LHCN-M2 (cell line): Measurements from ENCODE around the gene TMEM87B. TPM values are rescaled to one million over a fixed set of nuclear protein-coding genes. Genes with fewer than 3 reads are reported as not detected.
"Not testable (repeated sequence)": the region's sequence is repeated elsewhere in the genome, so short reads cannot be mapped to it uniquely, and the experiment has no call there.

Source experiments
- DNase-seq: peaks from one replicate; pipeline ENCODE4 v3.0.0-alpha.2; 2012; ENCODE audit warnings: low read depth
- total RNA-seq: library from RNA; depleted of rRNA; stranded (reverse); fragments of >200 nt; gene quantifications from 2 replicates; pipeline ENCODE4 v1.2.3, GENCODE V29; 2014

TMEM87B gene
- total RNA-seq, 1 experiment from 2014 or later: 27.4 TPM

DNA sequence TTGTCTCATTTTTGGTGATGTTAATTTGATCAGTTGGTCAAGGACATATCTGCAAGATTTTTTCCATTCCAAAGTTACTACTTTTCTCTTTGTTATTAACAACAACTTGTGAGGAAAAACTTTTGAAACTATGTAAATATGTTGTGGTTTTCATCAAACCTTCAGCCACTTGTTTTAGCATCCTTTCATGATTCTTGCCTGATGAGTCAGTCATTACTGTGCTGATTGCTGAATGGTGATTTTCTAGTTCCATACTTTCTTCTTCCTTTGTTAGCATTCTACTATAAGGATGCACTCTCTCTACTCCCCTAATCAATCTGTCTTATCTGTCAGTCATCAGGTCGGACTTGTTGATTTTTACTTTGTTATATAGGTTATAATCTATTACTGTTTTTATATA is 10.9 kb downstream of the TMEM87B start:
- peak; percentile 73 for DNase-seq

DNA sequence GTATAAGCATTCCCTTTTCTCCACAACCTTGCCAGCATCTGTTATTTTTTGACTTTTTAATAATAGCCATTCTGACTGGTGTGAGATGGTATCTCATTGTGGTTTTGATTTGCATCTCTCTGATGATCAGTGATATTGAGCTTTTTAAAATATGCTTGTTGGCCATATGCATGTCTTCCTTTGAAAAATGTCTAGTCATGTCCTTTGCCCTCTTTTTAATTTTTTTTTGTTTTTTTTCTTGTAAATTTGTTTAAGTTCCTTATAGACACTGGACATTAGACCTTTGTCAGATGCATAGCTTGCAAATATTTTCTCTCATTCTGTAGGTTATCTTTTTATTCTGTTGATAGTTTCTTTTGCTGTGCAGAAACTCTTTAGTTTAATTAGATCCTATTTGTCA is 14.7 kb downstream of the TMEM87B start:
- not testable (repeated sequence) for DNase-seq

DNA sequence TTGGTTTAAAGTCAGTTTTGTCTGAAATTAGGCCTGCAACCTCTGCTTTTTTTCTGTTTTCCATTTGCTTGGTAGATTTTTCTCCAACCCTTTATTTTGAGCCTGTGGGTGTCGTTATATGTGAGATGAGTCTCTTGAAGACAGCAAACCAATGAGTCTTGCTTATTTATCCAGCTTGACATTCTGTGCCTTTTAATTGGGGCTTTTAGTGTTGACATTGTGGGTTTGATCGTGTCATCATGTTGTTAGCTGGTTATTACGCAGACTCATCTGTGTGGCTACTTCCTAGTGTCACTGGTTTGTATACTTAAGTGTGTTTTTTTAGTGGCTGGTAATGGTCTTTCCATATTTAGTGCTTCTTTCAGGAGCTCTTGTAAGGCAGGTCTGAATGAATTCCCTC is 18.8 kb downstream of the TMEM87B start:
- peak; percentile 27 for DNase-seq

DNA sequence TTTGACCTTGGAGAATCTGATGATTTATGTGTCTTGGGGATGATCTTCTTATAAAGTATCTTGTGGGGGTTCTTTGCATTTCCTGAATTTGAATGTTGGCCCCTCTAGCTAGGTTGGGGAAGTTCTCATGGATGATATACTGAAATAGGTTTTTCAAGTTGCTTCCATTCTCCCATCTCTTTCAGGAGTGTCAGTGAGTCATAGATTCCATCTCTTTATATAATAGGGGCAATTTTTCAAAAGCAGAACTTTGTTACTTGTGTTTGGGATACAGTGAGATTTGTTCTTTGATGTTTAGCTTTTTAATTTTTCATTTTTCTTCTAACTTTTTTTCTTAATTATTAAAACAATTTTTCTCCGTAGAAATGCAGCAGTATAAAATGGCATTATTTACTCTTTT is 19.4 kb downstream of the TMEM87B start:
- DNase-seq: no peak

DNA sequence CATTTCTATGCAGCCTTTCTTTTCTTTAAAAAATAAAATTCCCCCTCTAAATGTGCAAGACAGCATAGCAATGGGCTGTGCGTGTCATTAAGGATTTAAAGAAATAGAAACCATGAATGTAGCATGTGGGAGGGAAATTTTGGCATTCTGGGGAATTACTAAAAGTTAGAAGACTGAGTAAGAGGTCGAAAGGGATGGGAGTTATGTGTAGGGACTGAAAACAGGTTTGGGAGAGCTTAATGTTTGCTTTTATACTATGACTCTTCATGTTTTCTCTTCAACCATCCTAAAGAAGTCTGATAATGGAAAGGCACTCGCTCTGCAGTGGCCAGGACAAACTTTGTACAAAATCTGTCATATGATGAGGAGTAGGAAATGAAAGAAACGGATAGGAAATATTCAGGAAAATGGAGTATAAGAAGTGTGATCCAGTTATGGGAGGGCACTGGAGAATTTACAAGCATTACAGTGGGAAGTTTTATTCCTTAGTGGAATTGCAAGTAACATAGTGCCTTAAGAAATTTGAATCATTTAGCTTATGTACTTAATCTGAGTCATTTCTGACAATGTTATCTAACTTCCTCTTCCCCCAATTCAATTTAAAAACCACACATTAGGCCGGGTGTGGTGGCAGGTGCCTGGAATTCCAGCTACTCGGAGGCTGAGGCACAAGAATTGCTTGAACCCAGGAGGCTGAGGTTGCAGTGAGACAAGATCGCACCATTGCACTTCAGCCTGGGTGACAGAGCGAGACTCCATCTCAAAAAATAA is 20.6 kb downstream of the TMEM87B start:
- DNase-seq: peak; percentile 32

DNA sequence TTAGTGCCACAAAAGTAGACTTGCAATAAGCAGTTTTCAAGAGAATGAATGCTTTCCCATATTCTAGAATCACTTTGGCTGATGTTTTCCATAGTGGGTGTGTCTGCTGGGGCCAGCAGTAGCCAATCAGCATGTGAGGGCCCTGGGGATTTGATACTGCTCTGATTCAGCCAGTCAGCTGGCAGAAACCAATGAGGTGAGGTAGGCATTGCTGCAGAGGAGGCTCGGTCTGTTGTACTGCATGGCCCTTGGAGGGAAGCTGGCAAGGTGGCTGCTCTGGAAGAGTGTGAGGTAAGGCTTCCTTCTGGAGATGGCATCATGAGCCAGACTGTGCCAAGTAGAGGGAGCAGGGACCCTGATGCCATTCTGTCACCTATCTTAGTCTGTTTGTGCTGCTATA is 22.7 kb downstream of the TMEM87B start:
- DNase-seq: peak; percentile 49

DNA sequence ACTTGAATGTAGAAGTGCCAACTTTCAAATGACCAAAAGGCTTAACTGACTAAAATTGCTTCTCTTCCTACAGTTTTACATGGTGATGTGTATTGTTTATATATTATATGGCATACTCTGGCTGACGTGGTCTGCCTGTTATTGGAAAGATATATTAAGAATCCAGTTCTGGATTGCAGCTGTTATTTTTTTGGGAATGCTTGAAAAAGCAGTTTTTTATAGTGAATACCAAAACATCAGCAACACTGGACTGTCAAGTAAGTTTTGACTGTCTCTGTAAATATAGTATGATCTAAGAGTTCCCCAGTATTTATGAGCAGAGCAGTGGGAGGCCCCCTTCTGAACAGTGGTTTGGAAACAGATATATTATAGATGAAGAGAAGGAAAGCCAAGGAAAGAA is 26.2 kb downstream of the TMEM87B start:
- DNase-seq: no peak

DNA sequence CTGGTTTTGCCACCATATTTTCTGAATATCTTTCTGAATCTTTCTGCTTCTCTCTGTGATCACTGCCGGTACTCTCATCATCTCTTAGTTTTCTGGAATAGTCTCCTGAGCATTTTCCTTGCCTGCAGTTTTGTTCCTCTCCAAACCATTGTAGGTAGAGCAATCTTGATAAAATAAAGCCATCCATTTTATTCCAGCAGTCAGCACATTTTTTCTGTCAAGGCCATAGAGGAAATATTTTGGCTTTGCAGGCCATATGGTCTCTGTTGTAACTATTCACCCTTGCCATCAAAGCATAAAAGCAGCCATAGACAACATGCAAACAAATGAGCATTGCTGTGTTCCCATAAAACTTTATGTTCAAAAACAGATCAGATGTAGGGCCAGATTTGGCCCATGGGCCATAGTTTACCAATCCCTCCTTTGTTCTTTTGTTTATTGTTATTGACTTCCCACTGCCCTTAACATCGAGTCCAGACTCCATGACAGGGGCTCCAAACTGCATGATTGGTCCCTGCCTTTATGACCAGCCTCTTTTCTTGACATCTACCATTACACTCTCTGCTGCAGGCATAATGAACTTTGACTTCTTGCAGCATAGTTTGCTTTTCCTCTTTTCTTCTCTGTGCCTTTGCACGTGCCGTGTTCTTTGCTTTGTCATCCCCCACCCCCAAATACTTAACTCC is 29.8 kb downstream of the TMEM87B start:
- no peak for DNase-seq

GRCh38 chr2:112085375-112085730 is 30.3 kb downstream of the TMEM87B start:
- DNase-seq: no peak

GRCh38 chr2:112085916-112086669 is 31.0 kb downstream of the TMEM87B start:
- no peak for DNase-seq

DNA sequence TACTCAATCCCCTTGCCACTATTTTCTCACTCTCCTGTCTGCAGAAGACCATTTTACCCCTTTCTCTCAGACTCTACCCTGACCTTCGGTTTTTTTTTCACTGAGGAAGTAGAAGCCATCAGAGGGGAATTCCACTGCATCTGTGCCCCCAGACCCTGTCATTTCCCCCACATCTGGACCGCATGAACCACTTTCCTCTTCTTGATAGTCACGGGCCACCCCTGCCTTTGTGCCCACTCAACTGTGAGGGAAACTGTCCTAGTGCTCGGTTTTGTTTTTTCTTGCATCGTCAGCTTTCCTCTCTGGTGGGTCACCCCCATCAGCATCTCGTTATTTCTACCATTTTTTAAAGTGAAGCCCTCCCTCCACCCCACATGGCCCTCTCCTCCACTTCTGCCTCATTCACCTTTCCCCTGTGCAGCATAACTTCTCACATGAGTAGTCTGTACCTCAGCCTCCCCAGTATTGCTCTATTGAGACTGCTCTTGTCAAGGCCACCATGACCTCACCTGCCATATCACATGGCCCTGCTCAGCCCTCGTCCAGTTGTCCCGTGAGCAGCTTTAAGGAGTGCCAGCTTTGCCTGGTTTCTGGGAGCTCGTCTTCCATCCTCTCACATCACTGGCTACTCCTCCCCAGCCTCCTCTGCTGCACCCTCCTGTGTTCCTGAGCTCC is 32.4 kb downstream of the TMEM87B start:
- no peak for DNase-seq

- DNase-seq: no peak
These were observed 34.3 kb downstream of the TMEM87B start for GRCh38 chr2:112089375-112089774.

DNA sequence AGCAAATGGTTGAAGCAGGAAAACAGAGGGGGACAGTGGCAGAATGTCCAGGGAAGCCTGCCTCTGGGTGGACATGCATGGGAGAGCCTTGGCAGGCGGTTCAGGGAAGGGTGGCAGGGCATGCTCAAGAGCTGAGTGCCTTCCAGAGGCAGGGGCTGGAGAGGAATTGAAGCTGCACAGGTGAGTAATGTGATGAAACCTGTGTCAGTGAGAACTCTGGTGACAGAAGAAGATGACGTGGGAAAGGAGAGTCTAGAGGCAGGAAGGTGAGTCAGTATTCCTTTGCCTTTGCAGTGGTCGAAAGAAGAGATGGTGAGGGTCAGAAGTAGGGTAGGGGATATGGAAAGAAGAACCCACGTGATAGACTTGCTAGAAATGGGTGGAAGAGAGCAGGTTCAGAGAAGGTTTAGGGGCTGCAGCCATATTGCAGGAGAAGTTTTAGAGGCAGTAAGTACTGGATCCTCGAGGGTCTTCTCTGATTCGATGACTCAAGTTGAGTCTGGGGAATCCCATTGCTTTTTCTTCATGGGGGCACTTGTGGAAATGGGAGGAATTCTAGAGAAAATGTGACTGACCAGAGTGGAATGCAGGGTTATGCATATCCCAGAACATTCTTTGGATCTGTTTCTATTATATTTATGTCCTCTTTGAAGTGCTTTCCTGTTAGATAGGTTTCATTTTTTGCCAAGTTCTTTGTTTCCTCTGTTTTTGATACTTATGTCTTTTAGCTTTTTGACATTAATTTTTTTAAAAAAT is 37.4 kb downstream of the TMEM87B start:
- peak; percentile 71 for DNase-seq

DNA sequence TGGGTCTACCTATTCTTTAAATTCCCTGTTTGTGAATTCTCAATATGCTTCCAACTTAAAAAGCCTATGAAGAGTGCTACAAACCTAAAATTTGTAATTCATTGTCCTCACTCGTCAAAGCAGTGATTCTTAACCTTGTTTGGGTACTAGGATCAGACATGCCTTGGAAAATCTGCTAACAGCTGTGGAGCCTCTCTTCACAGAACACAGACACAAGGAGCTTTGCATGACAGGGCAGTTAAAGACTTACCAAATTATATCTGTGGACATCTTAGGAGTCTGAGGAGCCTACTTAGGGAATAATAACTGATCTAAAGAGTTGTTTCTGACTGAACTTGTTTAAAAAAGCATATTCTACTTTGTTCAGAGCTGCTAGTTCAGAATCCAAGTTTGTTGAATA is 38.1 kb downstream of the TMEM87B start:
- peak; percentile 43 for DNase-seq

DNA sequence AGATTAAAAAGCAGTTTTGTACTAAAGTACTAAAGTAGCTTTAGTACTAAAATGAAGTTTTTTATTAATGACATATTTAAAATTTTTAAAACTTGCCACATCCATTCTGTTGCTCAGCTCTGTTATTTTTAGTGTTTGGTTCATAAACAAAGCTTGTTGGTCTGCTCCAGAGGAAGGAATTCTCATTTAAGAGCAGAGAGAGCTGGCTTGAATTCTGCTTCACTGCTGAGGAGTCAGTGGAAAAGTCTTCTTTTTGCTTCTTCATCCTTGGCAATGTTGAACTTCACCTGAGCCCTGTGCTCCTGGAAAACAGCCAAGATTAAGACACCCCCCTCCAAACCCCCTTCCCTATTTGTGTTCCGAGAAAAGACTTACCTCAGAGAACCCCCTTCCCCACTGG is 40.6 kb downstream of the TMEM87B start:
- DNase-seq: no peak

DNA sequence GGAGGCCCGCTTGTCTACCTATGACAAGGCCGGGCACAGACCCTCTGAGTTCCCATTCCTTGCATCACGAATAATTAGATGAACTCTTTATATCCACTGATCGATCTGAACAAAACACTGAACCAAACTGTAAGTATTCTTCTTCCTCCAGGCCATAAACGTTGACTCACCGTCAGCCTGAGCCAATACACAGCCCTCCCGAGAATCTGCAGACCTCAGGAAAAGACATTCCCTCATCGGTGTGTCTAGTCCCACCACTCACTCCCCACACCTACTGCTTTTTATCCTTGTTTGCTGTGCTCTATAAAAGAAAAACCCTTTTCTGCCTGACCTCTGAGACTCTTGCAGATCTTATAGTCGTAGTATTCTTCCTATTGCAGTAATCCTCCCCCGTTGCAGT is 41.0 kb downstream of the TMEM87B start:
- no peak for DNase-seq

- DNase-seq: no peak
These were observed 53.2 kb downstream of the TMEM87B start for GRCh38 chr2:112108178-112108832.

DNA sequence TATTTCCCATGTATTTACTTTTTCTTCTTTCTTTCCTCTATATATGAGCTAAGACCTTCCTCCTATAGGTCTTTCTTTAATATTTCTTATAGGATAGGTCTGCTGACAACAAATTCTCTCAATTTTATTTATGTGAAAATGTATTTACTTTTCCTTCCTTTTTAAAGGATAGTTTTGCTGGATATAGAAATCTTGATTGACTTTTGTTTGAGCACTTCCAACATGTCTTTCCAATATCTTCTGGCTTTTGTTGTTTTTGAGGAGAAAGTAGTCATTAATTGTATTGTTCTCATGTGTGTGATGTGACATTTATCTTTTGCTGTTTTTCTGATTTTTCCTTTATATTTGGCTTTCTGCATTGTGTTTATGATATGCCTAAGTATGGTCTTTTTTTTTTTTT is 54.2 kb downstream of the TMEM87B start:
- no peak for DNase-seq

- DNase-seq: peak; percentile 22
These were observed 55.9 kb downstream of the TMEM87B start for GRCh38 chr2:112110966-112111365.

DNA sequence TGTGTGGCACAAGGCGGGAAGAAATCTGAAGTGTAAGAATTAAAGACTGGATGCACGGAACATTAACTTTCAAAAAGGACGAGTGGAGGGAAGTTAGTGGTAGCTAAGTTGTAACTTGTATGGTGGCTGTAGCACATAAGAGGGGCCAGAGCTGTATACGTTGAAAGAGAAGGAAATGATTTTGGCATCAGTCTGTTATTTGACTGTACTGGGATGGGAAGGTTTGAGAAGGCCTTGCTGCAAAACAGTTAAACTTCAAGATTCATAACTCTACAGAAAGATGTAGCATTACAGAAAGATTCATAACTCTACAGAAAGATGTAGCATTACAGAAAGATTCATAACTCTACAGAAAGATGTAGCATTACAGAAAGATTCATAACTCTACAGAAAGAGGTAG is 58.3 kb downstream of the TMEM87B start:
- not testable (repeated sequence) for DNase-seq

DNA sequence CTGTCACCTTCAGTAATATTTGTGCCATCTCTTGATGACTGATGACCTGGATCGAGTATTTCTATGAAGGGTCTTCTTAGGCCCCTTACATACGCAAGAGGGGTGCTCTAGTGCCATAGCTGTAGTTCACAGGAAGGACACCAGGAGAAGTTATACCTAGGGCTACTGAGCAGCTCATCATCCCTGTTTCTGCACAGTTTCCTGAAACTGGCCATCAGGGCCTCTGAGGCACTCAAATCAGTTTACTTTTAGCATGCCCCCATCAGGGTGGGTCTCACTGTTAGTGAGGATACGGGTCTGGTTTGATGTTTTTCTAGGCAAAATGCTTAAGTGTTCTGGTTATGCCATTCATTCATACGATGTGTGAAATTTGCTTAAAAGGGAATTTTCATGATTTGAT is 63.1 kb downstream of the TMEM87B start:
- DNase-seq: no peak
